HepG2 (cell line): Measurements from ENCODE around the gene PYGB. TPM values are rescaled to one million over a fixed set of nuclear protein-coding genes. Genes with fewer than 3 reads are reported as not detected.
A peak's percentile ranks its signal among the peaks of the same experiment; 100 is the strongest.

Experiments
- ARNT ChIP-seq: fragments of 450-650 bp; IDR thresholded peaks from 2 replicates; pipeline ENCODE4 v1.6.1; 2017
- ARNT2 ChIP-seq: sonication (generic); formaldehyde crosslinking; IDR thresholded peaks from 2 replicates; pipeline ENCODE4 v1.8.0; 2022; ENCODE audit warnings: mild to moderate bottlenecking, low read depth, missing genetic modification reagents, moderate library complexity
- DNMT3B ChIP-seq: conservative IDR thresholded peaks from 2 replicates; pipeline ENCODE4 v1.6.1; 2016; ENCODE audit warnings: missing biosample characterization, control low read depth
- ERF ChIP-seq: IDR thresholded peaks from 2 replicates; pipeline ENCODE4 v1.6.1; 2018; ENCODE audit warnings: missing biosample characterization, missing genetic modification reagents
- GABPB1 ChIP-seq: IDR thresholded peaks from 2 replicates; pipeline ENCODE4 v1.6.1; 2016; ENCODE audit warnings: mild to moderate bottlenecking, missing genetic modification reagents, moderate library complexity, missing compliant biosample characterization
- HIVEP1 ChIP-seq: sonication (generic); formaldehyde crosslinking; IDR thresholded peaks from 2 replicates; pipeline ENCODE4 v1.4.0; 2020; ENCODE audit warnings: mild to moderate bottlenecking, missing genetic modification reagents
- JARID2 ChIP-seq: sonication (generic); formaldehyde crosslinking; IDR thresholded peaks from 2 replicates; pipeline ENCODE4 v1.8.1; 2023; ENCODE audit warnings: missing genetic modification reagents, inconsistent platforms; ENCODE audit not compliant: insufficient replicate concordance
- MED1 ChIP-seq: sonication (generic); formaldehyde crosslinking; IDR thresholded peaks from 2 replicates; pipeline ENCODE4 v1.4.0; 2020; ENCODE audit warnings: missing genetic modification reagents
- NFKB2 ChIP-seq: sonication (generic); formaldehyde crosslinking; IDR thresholded peaks from 2 replicates; pipeline ENCODE4 v1.4.0; 2020; ENCODE audit warnings: missing genetic modification reagents, borderline replicate concordance
- RBM39 ChIP-seq: fragments of 200-400 bp; formaldehyde crosslinking; IDR thresholded peaks from one replicate; pipeline ENCODE4 v1.6.1; 2018; ENCODE audit warnings: antibody characterized with exemption, mild to moderate bottlenecking, low read depth, low read length; ENCODE audit not compliant: poor library complexity, severe bottlenecking
- SUZ12 ChIP-seq: fragments of 150-350 bp; IDR thresholded peaks from 2 replicates; pipeline ENCODE4 v1.6.1; 2014; ENCODE audit warnings: low read depth, low read length
- THRA ChIP-seq: sonication (generic); formaldehyde crosslinking; IDR thresholded peaks from 2 replicates; pipeline ENCODE4 v1.4.0; 2020; ENCODE audit warnings: missing genetic modification reagents, borderline replicate concordance
- YEATS4 ChIP-seq: sonication (generic); formaldehyde crosslinking; IDR thresholded peaks from 2 replicates; pipeline ENCODE4 v1.4.0; 2020; ENCODE audit warnings: missing genetic modification reagents, borderline replicate concordance
- ZNF280B ChIP-seq: sonication (generic); formaldehyde crosslinking; IDR thresholded peaks from 2 replicates; pipeline ENCODE4 v1.5.0; 2020; ENCODE audit warnings: missing genetic modification reagents, mild to moderate bottlenecking, borderline replicate concordance
- ZNF350 ChIP-seq: sonication (generic); formaldehyde crosslinking; IDR thresholded peaks from 2 replicates; pipeline ENCODE4 v1.4.0; 2020; ENCODE audit warnings: mild to moderate bottlenecking, low read depth, missing genetic modification reagents, borderline replicate concordance
- ZNF430 ChIP-seq: sonication (generic); formaldehyde crosslinking; IDR thresholded peaks from 2 replicates; pipeline ENCODE4 v1.9.0; 2021; ENCODE audit warnings: mild to moderate bottlenecking, missing genetic modification reagents
- ZNF557 ChIP-seq: sonication (generic); formaldehyde crosslinking; IDR thresholded peaks from 2 replicates; pipeline ENCODE4 v1.4.0; 2020; ENCODE audit warnings: missing genetic modification reagents
- ZNF644 ChIP-seq: IDR thresholded peaks from 2 replicates; pipeline ENCODE4 v1.6.1; 2016; ENCODE audit warnings: low read depth
- ZNF672 ChIP-seq: sonication (generic); formaldehyde crosslinking; IDR thresholded peaks from 2 replicates; pipeline ENCODE4 v1.8.1; 2022; ENCODE audit warnings: missing genetic modification reagents
- polyA plus RNA-seq, 8 experiments: library from polyadenylated mRNA; depleted of rRNA in 3 of 8; stranded (reverse) in 7 of 8; unstranded in 1 of 8; fragments of >200 nt; fragmentation: Illumina TruSeq in 4 of 8; extraction: Trizol in 4 of 8; gene quantifications; 2 replicates each; pipeline versions ENCODE4 v1.2.1 to v1.2.3, GENCODE V29; 2011 to 2016; ENCODE audit warnings: low read depth in 4 of 8, missing spikeins in 1 of 8, mixed read lengths in 1 of 8; ENCODE audit not compliant: insufficient read depth in 1 of 8
- total RNA-seq, 5 experiments: library from RNA; depleted of rRNA; stranded (reverse); fragments of >200 nt; fragmentation: Illumina TruSeq; extraction: Trizol; gene quantifications; 2 replicates each; pipeline ENCODE4 v1.2.3, GENCODE V29; 2016; ENCODE audit warnings: low read depth in 1 of 5
- TF ChIP-seq, protein P1 (sequence below): sonication (generic); formaldehyde crosslinking; IDR thresholded peaks from 2 replicates; pipeline ENCODE4 v1.5.1; 2020; ENCODE audit warnings: missing genetic modification reagents, mild to moderate bottlenecking, borderline replicate concordance
- TF ChIP-seq, protein P2 (sequence below): sonication (generic); formaldehyde crosslinking; IDR thresholded peaks from 2 replicates; pipeline ENCODE4 v1.4.0; 2020; ENCODE audit warnings: missing genetic modification reagents, borderline replicate concordance

The PYGB gene
- total and polyA plus RNA-seq, 2 of the 13 experiments (the other 11 are each of a cell fraction or from before 2014, with no cell fraction given), result 24.2 to 86.3 TPM

DNA sequence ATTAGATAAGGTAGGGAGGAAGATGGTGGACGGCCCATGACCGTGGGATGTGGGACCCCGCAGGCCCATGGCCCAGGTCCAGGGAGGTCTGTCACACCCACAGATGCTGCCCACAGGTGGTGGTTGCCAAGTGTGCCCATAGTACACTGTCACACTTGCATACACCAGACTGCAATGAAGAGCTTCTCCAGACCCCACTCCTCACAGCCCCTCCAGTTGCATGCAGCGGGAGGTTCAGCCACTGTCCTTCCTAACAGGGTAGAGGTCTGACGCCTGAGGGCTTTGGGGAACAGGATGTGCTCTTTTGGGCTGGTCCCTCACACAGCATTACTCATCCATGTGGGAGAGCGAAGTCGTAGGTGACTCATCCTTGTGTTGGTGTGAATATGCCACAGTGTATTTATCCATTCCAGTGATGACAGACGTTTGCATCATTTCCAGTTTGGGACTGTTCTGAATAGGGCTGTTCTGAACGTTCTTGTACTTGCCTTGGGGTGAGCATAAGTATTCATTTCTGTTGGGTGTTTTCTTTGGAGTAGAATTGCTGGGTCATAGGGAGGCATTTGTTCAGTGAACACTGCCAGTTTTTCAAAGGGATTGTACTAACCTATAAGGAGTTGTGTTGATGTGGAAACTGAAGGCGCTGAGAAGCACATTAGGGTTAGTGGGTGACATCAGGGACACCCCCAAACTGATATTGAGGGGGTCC, 10.1 kb upstream of the PYGB start (continued):
- TF ChIP-seq, protein P1, sequence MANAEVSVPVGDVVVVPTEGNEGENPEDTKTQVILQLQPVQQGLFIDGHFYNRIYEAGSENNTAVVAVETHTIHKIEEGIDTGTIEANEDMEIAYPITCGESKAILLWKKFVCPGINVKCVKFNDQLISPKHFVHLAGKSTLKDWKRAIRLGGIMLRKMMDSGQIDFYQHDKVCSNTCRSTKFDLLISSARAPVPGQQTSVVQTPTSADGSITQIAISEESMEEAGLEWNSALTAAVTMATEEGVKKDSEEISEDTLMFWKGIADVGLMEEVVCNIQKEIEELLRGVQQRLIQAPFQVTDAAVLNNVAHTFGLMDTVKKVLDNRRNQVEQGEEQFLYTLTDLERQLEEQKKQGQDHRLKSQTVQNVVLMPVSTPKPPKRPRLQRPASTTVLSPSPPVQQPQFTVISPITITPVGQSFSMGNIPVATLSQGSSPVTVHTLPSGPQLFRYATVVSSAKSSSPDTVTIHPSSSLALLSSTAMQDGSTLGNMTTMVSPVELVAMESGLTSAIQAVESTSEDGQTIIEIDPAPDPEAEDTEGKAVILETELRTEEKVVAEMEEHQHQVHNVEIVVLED, result no peak
- TF ChIP-seq SUZ12 (no peak), ZNF280B (CRISPR knock-in tag) (no peak), ARNT (no peak), HIVEP1 (CRISPR knock-in tag) (no peak), GABPB1 (peak; percentile 59), RBM39 (peak; percentile 45), ZNF350 (CRISPR knock-in tag) (peak; percentile 57), JARID2 (no peak), ARNT2 (CRISPR knock-in tag) (peak; percentile 30; the same call in 1 of the 2 replicates), ZNF430 (CRISPR knock-in tag) (no peak), ZNF644 (CRISPR knock-in tag) (peak; percentile 67; the same call in 1 of the 2 replicates), MED1 (peak; percentile 77), ZNF672 (no peak), ERF (CRISPR knock-in tag) (no peak), ZNF557 (CRISPR knock-in tag) (no peak), THRA (no peak), NFKB2 (CRISPR knock-in tag) (no peak), DNMT3B (CRISPR knock-in tag) (peak; percentile 70; the same call in 1 of the 2 replicates), YEATS4 (CRISPR knock-in tag) (0 out of 2 replicates have a peak, but pooled peaks have one; percentile 32)
- TF ChIP-seq, protein P2, sequence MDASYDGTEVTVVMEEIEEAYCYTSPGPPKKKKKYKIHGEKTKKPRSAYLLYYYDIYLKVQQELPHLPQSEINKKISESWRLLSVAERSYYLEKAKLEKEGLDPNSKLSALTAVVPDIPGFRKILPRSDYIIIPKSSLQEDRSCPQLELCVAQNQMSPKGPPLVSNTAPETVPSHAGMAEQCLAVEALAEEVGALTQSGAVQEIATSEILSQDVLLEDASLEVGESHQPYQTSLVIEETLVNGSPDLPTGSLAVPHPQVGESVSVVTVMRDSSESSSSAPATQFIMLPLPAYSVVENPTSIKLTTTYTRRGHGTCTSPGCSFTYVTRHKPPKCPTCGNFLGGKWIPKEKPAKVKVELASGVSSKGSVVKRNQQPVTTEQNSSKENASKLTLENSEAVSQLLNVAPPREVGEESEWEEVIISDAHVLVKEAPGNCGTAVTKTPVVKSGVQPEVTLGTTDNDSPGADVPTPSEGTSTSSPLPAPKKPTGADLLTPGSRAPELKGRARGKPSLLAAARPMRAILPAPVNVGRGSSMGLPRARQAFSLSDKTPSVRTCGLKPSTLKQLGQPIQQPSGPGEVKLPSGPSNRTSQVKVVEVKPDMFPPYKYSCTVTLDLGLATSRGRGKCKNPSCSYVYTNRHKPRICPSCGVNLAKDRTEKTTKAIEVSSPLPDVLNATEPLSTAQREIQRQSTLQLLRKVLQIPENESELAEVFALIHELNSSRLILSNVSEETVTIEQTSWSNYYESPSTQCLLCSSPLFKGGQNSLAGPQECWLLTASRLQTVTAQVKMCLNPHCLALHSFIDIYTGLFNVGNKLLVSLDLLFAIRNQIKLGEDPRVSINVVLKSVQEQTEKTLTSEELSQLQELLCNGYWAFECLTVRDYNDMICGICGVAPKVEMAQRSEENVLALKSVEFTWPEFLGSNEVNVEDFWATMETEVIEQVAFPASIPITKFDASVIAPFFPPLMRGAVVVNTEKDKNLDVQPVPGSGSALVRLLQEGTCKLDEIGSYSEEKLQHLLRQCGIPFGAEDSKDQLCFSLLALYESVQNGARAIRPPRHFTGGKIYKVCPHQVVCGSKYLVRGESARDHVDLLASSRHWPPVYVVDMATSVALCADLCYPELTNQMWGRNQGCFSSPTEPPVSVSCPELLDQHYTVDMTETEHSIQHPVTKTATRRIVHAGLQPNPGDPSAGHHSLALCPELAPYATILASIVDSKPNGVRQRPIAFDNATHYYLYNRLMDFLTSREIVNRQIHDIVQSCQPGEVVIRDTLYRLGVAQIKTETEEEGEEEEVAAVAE, result 0 out of 2 replicates have a peak, but pooled peaks have one; percentile 31
